Liver (tissue), 9 donors: Measurements from ENCODE around the gene DUSP8. TPM values are rescaled to one million over a fixed set of nuclear protein-coding genes. Genes with fewer than 3 reads are reported as not detected.

Experiments
- DNase-seq: peaks from one replicate; pipeline ENCODE4 v3.0.0-alpha.2; 2017; ENCODE audit warnings: low spot score
- H3K27ac ChIP-seq, 2 donors: one replicate each; pipeline ENCODE4 v1.7.0; 2013; ENCODE audit warnings: inconsistent platforms in 2 of 2, low read length in 2 of 2, control low read depth in 1 of 2, low read depth in 1 of 2, mild to moderate bottlenecking in 1 of 2
- H3K27me3 ChIP-seq, 4 donors: one replicate each; pipeline versions ENCODE4 v1.6.1 to v1.7.0; 2013; ENCODE audit warnings: low read length in 3 of 4, inconsistent platforms in 1 of 4, mild to moderate bottlenecking in 1 of 4, moderate library complexity in 1 of 4; ENCODE audit not compliant: control insufficient read depth in 4 of 4, insufficient read depth in 4 of 4
- H3K36me3 ChIP-seq, 4 donors: one replicate each; pipeline versions ENCODE4 v1.6.1 to v1.7.0; 2013; ENCODE audit warnings: low read length in 3 of 4, mild to moderate bottlenecking in 3 of 4, low read depth in 1 of 4, moderate library complexity in 1 of 4; ENCODE audit not compliant: control insufficient read depth in 4 of 4, insufficient read depth in 3 of 4
- H3K4me1 ChIP-seq, 4 donors: one replicate each; pipeline versions ENCODE4 v1.6.1 to v1.7.0; 2013; ENCODE audit warnings: low read length in 3 of 4, mild to moderate bottlenecking in 3 of 4, moderate library complexity in 1 of 4; ENCODE audit not compliant: control insufficient read depth in 4 of 4, insufficient read depth in 4 of 4
- H3K4me3 ChIP-seq, 3 donors: one replicate each; pipeline versions ENCODE4 v1.6.1 to v1.7.0; 2013; ENCODE audit warnings: low read length in 3 of 3, control low read depth in 1 of 3, low read depth in 1 of 3, mild to moderate bottlenecking in 1 of 3
- H3K9ac ChIP-seq, 2 donors: one replicate each; pipeline ENCODE4 v1.7.0; 2013; ENCODE audit warnings: low read length in 2 of 2, mild to moderate bottlenecking in 2 of 2, moderate library complexity in 2 of 2, control low read depth in 1 of 2, low read depth in 1 of 2
- H3K9me3 ChIP-seq, 4 donors: one replicate each; pipeline versions ENCODE4 v1.6.1 to v1.7.0; 2013; ENCODE audit warnings: low read length in 3 of 4; ENCODE audit not compliant: control insufficient read depth in 4 of 4
- ATF3 ChIP-seq: IDR thresholded peaks from 2 replicates; pipeline ENCODE4 v1.6.1; 2016; ENCODE audit warnings: antibody characterized with exemption
- CTCF ChIP-seq: fragments of 150-350 bp; IDR thresholded peaks from 2 replicates; pipeline ENCODE4 v1.5.1; 2017; ENCODE audit warnings: improper control_type of control experiment, low read depth, low read length; ENCODE audit not compliant: missing input control
- EGR1 ChIP-seq, 2 donors: IDR thresholded peaks; 2 replicates each; pipeline ENCODE4 v1.6.1; 2016 to 2018; ENCODE audit warnings: antibody characterized with exemption in 2 of 2, low read depth in 2 of 2
- FOXA1 ChIP-seq: IDR thresholded peaks from 2 replicates; pipeline ENCODE4 v1.6.1; 2016; ENCODE audit warnings: antibody characterized with exemption
- GABPA ChIP-seq, 2 donors: IDR thresholded peaks in 1 of 2; conservative IDR thresholded peaks in 1 of 2; 2 replicates each; pipeline ENCODE4 v1.6.1; 2016; ENCODE audit warnings: antibody characterized with exemption in 2 of 2, mild to moderate bottlenecking in 1 of 2, moderate library complexity in 1 of 2
- HNF4A ChIP-seq, 2 donors: conservative IDR thresholded peaks; 2 replicates each; pipeline ENCODE4 v1.6.1; 2016; ENCODE audit warnings: antibody characterized with exemption in 2 of 2, mild to moderate bottlenecking in 2 of 2
- HNF4G ChIP-seq: IDR thresholded peaks from 2 replicates; pipeline ENCODE4 v1.6.1; 2016; ENCODE audit warnings: antibody characterized with exemption
- JUND ChIP-seq, 2 donors: IDR thresholded peaks; 2 replicates each; pipeline ENCODE4 v1.6.1; 2016; ENCODE audit warnings: antibody characterized with exemption in 2 of 2
- NR2F2 ChIP-seq: IDR thresholded peaks from 2 replicates; pipeline ENCODE4 v1.6.1; 2016; ENCODE audit warnings: antibody characterized with exemption
- RAD21 ChIP-seq, 2 donors: IDR thresholded peaks; 2 replicates each; pipeline ENCODE4 v1.6.1; 2016; ENCODE audit warnings: antibody characterized with exemption in 2 of 2, mild to moderate bottlenecking in 2 of 2
- RXRA ChIP-seq, 2 donors: IDR thresholded peaks; 2 replicates each; pipeline ENCODE4 v1.6.1; 2017 to 2018; ENCODE audit warnings: antibody characterized with exemption in 2 of 2, mild to moderate bottlenecking in 1 of 2
- SP1 ChIP-seq: IDR thresholded peaks from 2 replicates; pipeline ENCODE4 v1.6.1; 2018; ENCODE audit warnings: antibody characterized with exemption, mild to moderate bottlenecking
- WGBS: extraction: QIAGEN DNeasy Blood & Tissue Kit; methylation state at CpG from one replicate; pipeline ENCODE4 v1.1.7; 2013; 5-methylcytosine and 5-hydroxymethylcytosine counted together
- polyA plus RNA-seq, 2 donors: library from polyadenylated mRNA; stranded (reverse) in 1 of 2; unstranded in 1 of 2; fragments of 200-250 nt in 1 of 2; fragments of >200 nt in 1 of 2; fragmentation: Nextera tagmentation in 1 of 2; extraction: Ambion mirVana in 1 of 2; gene quantifications; one replicate each; pipeline versions ENCODE4 v1.2.1 to v1.2.3, GENCODE V29; 2013 to 2015
- total RNA-seq, 2 donors: library from RNA; depleted of rRNA; stranded (reverse); fragments of >200 nt; gene quantifications; one replicate each; pipeline ENCODE4 v1.2.3, GENCODE V29; 2014
- TF ChIP-seq, protein P1 (sequence below): IDR thresholded peaks from 2 replicates; pipeline ENCODE4 v1.6.1; 2016; ENCODE audit warnings: antibody characterized with exemption
- TF ChIP-seq, protein P2 (sequence below): IDR thresholded peaks from 2 replicates; pipeline ENCODE4 v1.6.1; 2016; ENCODE audit warnings: antibody characterized with exemption
- TF ChIP-seq, protein P3 (sequence below): IDR thresholded peaks from 2 replicates; pipeline ENCODE4 v1.6.1; 2016; ENCODE audit warnings: antibody characterized with exemption, mild to moderate bottlenecking
- donor health status: healthy.
- donor health status: healthy.
- donor health status: healthy.
- donor health status: healthy.
- donor health status: healthy.

Gene DUSP8
- total and polyA plus RNA-seq, 4 donors = 0.06 to 0.33 (median 0.21) TPM

DNA sequence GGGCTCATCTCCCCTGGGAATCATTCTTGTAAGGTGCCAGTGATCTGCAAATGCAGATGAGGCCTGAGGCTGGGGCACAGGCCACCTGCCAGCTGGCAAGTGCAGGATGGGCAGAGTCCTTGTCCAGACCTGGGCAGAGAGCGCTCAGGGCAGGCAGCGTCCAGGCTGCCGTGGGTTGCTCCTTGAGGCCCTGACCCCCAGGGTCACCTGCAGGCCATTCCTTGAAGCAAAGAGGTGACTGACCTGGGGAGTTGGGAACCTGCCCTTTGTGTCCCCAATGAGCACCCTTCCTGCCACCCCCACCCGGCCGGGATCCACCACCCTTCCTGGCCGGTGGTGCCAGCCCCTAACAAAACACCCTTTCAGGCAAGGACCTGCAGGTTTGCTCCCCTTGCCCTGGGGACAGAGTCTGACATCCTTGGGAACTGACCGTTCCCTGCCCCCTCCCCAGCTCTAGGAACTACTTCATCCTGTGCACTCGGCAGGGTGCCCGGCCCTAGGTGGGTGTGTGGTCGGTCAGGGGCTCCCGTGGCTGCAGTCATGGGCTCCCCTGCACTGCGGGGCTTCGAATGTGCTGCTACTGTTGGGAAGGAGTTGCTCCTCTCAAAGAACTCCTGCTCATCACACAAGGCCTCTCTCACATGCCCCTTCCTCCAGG lies 28.3 kb downstream of the DUSP8 start:
- no peaks in the 10 kb centered on the region for H3K36me3 ChIP-seq
- peaks cover 0 to 2% (median 0%) of the 10 kb centered on the region in 4 donors for H3K27me3 ChIP-seq
- no peak for TF ChIP-seq RAD21 (IDR thresholded peaks at IDR 0.05)
- TF ChIP-seq GABPA (IDR thresholded peaks at IDR 0.05 in 1 of 2, conservative IDR thresholded peaks at IDR 0.05 in 1 of 2) = no peak
- TF ChIP-seq CTCF = no peak
- no peak for TF ChIP-seq FOXA1
- TF ChIP-seq ATF3 = no peak
- no peak for TF ChIP-seq EGR1 (IDR thresholded peaks at IDR 0.05; ENCODE audit: low read depth in 2 of 2)
- peak; percentile 23 to 64 for TF ChIP-seq RXRA (IDR thresholded peaks at IDR 0.05)
- no peak for TF ChIP-seq HNF4G
- no peak for TF ChIP-seq JUND (IDR thresholded peaks at IDR 0.05)
- TF ChIP-seq HNF4A (conservative IDR thresholded peaks at IDR 0.05) = peak; percentile 54 to 74
- TF ChIP-seq, protein P1, sequence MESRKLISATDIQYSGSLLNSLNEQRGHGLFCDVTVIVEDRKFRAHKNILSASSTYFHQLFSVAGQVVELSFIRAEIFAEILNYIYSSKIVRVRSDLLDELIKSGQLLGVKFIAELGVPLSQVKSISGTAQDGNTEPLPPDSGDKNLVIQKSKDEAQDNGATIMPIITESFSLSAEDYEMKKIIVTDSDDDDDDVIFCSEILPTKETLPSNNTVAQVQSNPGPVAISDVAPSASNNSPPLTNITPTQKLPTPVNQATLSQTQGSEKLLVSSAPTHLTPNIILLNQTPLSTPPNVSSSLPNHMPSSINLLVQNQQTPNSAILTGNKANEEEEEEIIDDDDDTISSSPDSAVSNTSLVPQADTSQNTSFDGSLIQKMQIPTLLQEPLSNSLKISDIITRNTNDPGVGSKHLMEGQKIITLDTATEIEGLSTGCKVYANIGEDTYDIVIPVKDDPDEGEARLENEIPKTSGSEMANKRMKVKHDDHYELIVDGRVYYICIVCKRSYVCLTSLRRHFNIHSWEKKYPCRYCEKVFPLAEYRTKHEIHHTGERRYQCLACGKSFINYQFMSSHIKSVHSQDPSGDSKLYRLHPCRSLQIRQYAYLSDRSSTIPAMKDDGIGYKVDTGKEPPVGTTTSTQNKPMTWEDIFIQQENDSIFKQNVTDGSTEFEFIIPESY = no peak
- TF ChIP-seq SP1 = no peak
- TF ChIP-seq, protein P2, sequence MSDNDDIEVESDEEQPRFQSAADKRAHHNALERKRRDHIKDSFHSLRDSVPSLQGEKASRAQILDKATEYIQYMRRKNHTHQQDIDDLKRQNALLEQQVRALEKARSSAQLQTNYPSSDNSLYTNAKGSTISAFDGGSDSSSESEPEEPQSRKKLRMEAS = no peak
- no peak for TF ChIP-seq NR2F2
- TF ChIP-seq, protein P3, sequence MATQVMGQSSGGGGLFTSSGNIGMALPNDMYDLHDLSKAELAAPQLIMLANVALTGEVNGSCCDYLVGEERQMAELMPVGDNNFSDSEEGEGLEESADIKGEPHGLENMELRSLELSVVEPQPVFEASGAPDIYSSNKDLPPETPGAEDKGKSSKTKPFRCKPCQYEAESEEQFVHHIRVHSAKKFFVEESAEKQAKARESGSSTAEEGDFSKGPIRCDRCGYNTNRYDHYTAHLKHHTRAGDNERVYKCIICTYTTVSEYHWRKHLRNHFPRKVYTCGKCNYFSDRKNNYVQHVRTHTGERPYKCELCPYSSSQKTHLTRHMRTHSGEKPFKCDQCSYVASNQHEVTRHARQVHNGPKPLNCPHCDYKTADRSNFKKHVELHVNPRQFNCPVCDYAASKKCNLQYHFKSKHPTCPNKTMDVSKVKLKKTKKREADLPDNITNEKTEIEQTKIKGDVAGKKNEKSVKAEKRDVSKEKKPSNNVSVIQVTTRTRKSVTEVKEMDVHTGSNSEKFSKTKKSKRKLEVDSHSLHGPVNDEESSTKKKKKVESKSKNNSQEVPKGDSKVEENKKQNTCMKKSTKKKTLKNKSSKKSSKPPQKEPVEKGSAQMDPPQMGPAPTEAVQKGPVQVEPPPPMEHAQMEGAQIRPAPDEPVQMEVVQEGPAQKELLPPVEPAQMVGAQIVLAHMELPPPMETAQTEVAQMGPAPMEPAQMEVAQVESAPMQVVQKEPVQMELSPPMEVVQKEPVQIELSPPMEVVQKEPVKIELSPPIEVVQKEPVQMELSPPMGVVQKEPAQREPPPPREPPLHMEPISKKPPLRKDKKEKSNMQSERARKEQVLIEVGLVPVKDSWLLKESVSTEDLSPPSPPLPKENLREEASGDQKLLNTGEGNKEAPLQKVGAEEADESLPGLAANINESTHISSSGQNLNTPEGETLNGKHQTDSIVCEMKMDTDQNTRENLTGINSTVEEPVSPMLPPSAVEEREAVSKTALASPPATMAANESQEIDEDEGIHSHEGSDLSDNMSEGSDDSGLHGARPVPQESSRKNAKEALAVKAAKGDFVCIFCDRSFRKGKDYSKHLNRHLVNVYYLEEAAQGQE = no peak
- no peak overlapping the region for H3K4me3 ChIP-seq
- no peak overlapping the region for H3K27ac ChIP-seq
- H3K9me3 ChIP-seq = no peaks in the 10 kb centered on the region
- 62% methylated on average over 13 of the region's 13 CpGs for WGBS
- DNase-seq = no peak
- peaks cover 2 to 27% (median 13%) of the 10 kb centered on the region in 4 donors for H3K4me1 ChIP-seq
- no peak overlapping the region for H3K9ac ChIP-seq
